ENCODE results near the gene GDF10. TPM values are rescaled to one million over a fixed set of nuclear protein-coding genes. Genes with fewer than 3 reads are reported as not detected.

The GDF10 gene
- total RNA-seq, 2 donors from 2014 or later = 0.63 to 1.9 TPM

DNA sequence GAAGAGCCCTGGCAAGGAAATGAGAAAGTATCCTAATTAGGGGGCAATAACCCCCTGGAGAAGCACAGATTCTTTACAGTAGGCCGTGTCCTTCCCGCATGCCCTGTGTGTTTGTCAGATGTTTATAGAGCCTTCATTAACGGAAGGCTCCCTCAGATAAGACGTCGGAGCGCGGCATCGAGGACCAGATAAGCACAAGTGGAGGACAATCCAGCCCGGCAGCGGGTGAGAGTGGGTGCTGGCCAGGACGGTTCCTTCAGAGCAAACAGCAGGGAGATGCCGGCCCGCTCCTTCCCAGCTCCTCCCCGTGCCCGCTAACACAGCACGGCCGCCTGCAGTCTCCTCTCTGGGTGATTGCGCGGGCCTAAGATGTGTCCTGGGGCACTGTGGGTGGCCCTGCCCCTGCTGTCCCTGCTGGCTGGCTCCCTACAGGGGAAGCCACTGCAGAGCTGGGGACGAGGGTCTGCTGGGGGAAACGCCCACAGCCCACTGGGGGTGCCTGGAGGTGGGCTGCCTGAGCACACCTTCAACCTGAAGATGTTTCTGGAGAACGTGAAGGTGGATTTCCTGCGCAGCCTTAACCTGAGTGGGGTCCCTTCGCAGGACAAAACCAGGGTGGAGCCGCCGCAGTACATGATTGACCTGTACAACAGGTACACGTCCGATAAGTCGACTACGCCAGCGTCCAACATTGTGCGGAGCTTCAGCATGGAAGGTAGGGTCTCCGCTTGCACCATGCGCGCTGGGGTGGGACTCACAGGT, 22.5 kb downstream of the GDF10 start, which contains the start of gene GDF2:
GDF2 (plus strand) TSS at position 155 of the 762 bp plus-strand sequence; CDS start at position 370, 215 bp downstream.
- Histone ChIP-seq H3K36me3 (no peaks in the 10 kb centered on the region), H3K4me1 (peaks cover 0 to 27% of the 10 kb centered on the region in 2 donors), H3K27me3 (no peaks in the 10 kb centered on the region), H3K27ac (no peak within 1 kb of the TSS), H3K4me3 (no peak within 1 kb of the TSS), H3K9me3 (no peaks in the 10 kb centered on the region)
- TF ChIP-seq, protein P1, sequence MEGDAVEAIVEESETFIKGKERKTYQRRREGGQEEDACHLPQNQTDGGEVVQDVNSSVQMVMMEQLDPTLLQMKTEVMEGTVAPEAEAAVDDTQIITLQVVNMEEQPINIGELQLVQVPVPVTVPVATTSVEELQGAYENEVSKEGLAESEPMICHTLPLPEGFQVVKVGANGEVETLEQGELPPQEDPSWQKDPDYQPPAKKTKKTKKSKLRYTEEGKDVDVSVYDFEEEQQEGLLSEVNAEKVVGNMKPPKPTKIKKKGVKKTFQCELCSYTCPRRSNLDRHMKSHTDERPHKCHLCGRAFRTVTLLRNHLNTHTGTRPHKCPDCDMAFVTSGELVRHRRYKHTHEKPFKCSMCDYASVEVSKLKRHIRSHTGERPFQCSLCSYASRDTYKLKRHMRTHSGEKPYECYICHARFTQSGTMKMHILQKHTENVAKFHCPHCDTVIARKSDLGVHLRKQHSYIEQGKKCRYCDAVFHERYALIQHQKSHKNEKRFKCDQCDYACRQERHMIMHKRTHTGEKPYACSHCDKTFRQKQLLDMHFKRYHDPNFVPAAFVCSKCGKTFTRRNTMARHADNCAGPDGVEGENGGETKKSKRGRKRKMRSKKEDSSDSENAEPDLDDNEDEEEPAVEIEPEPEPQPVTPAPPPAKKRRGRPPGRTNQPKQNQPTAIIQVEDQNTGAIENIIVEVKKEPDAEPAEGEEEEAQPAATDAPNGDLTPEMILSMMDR (IDR thresholded peaks at IDR 0.05) = no peak
- no peak for DNase-seq (ENCODE audit: low spot score)

DNA sequence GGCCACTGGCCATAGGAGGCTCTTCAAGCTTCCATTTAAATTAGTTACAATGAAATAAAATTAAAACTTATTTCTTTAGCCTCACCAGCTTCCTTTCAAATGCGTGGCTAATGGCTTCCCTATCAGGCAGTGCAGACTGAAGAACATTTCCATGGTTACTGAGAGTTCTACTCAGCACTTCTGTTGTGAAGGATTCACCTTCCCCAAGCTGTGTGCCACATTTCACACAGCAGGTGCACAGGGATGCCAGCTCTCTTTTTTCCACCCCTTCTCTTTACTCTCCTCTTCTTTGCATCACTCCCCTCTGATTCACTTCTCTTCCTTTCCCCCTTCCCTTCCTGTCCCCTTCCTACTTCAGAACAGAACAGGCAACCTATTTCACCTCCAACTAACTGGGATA, 23.1 kb downstream of the GDF10 start:
- TF ChIP-seq, protein P1 (IDR thresholded peaks at IDR 0.05) = no peak
- no peak overlapping the region for H3K27ac ChIP-seq
- H3K4me1 ChIP-seq = peaks cover 0 to 27% of the 10 kb centered on the region in 2 donors
- H3K9me3 ChIP-seq = no peaks in the 10 kb centered on the region
- H3K27me3 ChIP-seq = no peaks in the 10 kb centered on the region
- no peaks in the 10 kb centered on the region for H3K36me3 ChIP-seq
- DNase-seq (ENCODE audit: low spot score) = no peak
- no peak overlapping the region for H3K4me3 ChIP-seq

DNA sequence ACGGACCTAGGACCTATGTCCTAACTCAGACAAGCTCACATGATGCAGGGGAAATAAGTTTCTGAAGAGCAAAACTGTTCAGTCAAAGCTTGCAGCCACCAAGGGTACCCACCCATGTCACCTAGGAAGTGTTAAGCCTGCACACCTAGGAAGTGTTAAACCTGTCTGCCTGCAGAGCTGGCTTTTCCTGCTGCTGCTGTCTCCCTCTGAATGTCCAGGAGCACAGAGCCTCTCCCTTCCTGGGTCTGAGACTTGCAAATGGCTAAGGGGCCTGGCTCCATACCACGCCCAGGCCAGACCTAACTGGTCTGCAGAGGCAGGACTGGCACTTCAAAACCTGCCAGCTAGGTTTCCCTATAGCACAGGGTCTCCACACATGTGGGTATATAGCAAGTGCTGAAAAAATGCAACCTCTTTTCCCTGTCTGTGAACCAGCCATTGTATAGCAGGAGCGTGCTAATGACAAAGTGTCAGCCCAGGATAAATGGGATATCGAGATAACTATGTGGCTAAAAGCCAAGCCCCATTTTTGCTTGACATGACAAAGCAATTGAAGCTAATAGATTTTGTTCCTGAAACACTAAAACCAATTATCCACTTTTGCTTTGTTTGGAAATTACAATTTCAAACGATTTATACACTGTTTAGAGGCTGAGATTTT, 23.8 kb downstream of the GDF10 start:
- Histone ChIP-seq H3K27me3 (no peaks in the 10 kb centered on the region), H3K4me3 (no peak overlapping the region), H3K4me1 (peaks cover 0 to 27% of the 10 kb centered on the region in 2 donors), H3K36me3 (no peaks in the 10 kb centered on the region), H3K27ac (no peak overlapping the region), H3K9me3 (no peaks in the 10 kb centered on the region)
- TF ChIP-seq, protein P1 (IDR thresholded peaks at IDR 0.05) = no peak
- DNase-seq (ENCODE audit: low spot score) = no peak

DNA sequence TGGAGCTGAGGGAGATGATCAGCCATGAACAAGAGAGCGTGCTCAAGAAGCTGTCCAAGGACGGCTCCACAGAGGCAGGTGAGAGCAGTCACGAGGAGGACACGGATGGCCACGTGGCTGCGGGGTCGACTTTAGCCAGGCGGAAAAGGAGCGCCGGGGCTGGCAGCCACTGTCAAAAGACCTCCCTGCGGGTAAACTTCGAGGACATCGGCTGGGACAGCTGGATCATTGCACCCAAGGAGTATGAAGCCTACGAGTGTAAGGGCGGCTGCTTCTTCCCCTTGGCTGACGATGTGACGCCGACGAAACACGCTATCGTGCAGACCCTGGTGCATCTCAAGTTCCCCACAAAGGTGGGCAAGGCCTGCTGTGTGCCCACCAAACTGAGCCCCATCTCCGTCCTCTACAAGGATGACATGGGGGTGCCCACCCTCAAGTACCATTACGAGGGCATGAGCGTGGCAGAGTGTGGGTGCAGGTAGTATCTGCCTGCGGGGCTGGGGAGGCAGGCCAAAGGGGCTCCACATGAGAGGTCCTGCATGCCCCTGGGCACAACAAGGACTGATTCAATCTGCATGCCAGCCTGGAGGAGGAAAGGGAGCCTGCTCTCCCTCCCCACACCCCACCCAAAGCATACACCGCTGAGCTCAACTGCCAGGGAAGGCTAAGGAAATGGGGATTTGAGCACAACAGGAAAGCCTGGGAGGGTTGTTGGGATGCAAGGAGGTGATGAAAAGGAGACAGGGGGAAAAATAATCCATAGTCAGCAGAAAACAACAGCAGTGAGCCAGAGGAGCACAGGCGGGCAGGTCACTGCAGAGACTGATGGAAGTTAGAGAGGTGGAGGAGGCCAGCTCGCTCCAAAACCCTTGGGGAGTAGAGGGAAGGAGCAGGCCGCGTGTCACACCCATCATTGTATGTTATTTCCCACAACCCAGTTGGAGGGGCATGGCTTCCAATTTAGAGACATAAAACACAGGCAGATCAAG, 25.6 kb downstream of the GDF10 start:
- no peaks in the 10 kb centered on the region for H3K9me3 ChIP-seq
- TF ChIP-seq, protein P1 (IDR thresholded peaks at IDR 0.05) = no peak
- no peak overlapping the region for H3K4me3 ChIP-seq
- no peak overlapping the region for H3K27ac ChIP-seq
- no peaks in the 10 kb centered on the region for H3K36me3 ChIP-seq
- H3K27me3 ChIP-seq = no peaks in the 10 kb centered on the region
- peaks cover 0 to 27% of the 10 kb centered on the region in 2 donors for H3K4me1 ChIP-seq
- no peak for DNase-seq (ENCODE audit: low spot score)

DNA sequence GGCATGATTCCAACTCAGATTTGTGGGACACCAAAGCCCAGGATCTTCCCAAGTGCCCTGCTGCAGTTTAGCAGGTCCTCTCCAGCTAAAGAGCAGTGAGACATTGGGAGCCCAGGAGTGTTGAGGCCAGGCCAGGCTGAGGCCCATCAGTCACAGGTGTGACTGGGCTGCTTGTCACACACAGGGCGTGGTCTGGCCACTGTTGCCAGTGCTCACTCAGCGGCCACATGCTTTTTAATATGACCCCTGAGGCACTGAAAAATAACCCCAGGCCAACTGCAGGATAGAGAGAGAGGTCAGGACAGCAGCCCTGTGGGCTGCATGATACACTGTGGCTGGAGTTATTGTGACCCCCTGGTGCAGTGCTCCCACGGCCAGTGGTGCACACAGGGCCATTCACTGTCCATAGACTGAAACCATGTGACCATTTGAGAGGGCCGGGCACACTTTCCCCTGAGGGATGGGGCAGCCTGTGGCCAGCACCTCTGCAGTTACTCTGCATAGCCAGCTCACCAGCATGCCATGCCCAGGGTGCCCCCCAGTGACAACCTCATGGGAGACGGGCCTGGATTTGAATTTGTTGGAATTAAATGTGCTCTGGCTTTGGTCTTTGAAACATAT, 26.4 kb downstream of the GDF10 start:
- Histone ChIP-seq H3K36me3 (no peaks in the 10 kb centered on the region), H3K27ac (no peak overlapping the region), H3K4me3 (no peak overlapping the region), H3K9me3 (no peaks in the 10 kb centered on the region), H3K27me3 (no peaks in the 10 kb centered on the region), H3K4me1 (peaks cover 0 to 27% of the 10 kb centered on the region in 2 donors)
- TF ChIP-seq, protein P1 (IDR thresholded peaks at IDR 0.05) = no peak
- DNase-seq (ENCODE audit: low spot score) = no peak

Data from right atrium auricular region (tissue), 2 donors.